Measurements from ENCODE around the gene GCGR.
"Not testable (repeated sequence)": the region's sequence is repeated elsewhere in the genome, so short reads cannot be mapped to it uniquely, and the experiment has no call there.

GCGR gene

DNA sequence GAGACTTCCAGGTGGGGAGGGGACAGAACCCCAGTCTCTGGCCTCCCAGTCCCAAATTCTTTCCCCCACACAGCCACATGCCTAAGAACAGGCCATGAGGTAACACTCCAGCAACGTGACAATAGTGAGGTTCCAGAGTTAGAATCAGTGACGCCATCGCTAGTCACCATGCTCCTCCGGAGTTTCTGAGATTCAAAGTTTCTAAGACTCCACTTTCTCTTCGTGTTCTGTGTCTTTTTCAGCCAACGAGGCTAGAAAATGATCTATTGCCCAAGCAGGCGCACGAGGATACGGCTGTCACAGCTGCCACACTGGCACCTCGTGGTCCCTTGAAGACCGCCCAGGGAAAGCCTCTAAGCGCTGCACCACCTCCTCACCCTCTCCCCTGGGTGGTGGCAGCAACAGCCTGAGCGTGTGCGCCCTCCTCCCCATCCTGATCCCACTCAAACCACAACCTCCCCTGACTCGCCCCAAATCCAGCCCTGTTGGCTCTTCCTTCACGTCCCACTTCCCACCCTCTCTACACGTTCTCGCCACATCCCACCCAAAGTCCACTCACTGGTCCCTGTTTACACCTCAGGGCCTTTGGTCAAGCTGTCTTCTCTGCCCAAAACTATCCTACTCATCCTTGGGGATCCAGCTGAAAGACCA, 28.1 kb downstream of the GCGR start:
- DNase-seq (ENCODE audit: low spot score): peak; percentile 57

DNA sequence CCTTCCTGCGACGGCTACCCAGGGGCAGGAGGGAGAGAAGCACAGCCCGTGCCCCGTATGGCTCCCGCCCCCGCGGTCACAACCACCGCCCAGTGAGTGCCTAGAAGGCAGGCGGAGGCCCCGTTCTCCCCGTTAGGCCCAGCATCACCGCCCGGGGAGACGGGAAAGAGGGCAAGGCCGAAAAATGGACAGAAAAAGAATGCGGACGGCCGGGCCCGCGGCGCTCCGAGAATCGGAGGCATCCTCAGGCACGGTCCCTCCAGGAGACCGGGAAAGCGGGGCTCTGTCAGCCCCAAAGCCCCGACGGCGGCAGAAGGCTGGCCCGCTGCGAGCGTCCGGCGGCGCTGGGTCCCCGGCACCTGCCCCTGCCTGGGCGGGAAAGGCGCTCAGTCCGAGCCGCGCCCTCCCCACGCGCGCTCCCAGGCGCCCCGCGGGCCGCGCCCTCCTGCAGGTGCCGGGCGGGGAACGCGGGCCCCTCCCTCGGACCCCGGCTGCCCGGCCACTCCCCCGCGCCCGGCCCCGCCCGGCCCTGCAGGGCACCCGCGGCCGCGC, 28.7 kb downstream of the GCGR start:
- DNase-seq (ENCODE audit: low spot score): peak; percentile 66

- peak; percentile 99 for DNase-seq (ENCODE audit: low spot score)
Observed at GRCh38 chr17:81833160-81833920, 29.4 kb downstream of the GCGR start, which contains the start of gene MCRIP1. TSS of gene MCRIP1 (minus strand) at chr17:81833291. CDS start at chr17:81824506, 8,785 bp downstream.

- DNase-seq (ENCODE audit: low spot score): no peak
Observed at GRCh38 chr17:81833921-81834830, 30.2 kb downstream of the GCGR start.

- DNase-seq (ENCODE audit: low spot score): no peak
Observed at GRCh38 chr17:81834831-81835267, 30.9 kb downstream of the GCGR start, which contains the start of gene PPP1R27. TSS of gene PPP1R27 (minus strand) at chr17:81835050. CDS start at chr17:81834953, 97 bp downstream.

GRCh38 chr17:81837641-81838040, 33.7 kb downstream of the GCGR start:
- no peak for DNase-seq (ENCODE audit: low spot score)

- no peak for DNase-seq (ENCODE audit: low spot score)
Observed at GRCh38 chr17:81838753-81839255, 34.9 kb downstream of the GCGR start.

GRCh38 chr17:81839301-81839700, 35.4 kb downstream of the GCGR start:
- no peak for DNase-seq (ENCODE audit: low spot score)

- DNase-seq (ENCODE audit: low spot score): not testable (repeated sequence)
Observed at GRCh38 chr17:81840059-81840458, 36.1 kb downstream of the GCGR start.

DNA sequence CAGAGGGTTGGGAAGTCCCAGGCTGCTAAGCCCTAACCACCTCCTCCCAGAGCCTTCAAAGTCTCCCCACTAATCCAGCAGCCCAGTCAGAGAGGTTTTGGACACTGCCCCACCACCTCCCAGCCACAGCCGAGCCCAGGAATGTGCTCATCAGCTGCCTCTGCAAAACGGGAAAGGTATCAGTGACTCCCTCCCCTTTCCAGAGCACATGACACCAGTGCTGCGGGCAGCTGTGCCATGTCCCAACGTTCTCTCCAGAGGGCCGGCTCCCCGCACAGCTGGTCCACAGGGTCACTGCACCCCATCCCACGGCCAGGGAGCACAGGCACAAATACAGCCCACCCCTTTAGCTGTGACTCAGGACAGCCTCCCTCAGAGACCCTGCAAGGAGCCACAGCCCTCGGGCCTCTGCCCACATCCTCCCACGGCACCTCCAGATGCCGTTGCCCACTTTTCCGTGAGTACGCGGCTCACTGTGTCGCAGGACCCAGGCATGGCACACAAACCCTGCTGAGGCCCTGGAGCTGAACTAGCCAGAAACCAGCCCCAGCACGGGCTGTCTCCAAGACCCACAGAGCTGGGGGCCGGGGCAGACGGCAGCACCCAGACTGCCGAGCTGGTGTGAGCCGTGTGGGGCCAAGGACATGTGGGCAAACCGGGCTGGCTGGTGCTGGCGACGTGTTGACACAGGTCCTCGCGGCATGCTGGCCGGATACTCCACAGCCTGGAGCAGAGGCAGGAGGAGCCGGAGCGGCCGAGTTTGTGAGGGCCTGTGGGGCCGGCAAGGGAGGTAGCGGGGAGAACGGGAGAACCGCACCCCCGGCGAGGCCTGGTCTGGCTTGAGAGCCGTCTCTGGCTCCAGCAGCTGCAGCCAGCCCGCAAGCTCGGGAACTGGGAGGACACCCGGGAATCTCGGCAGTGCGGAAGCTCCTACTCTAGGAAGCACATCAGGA, 37.2 kb downstream of the GCGR start:
- no peak for DNase-seq (ENCODE audit: low spot score)

DNA sequence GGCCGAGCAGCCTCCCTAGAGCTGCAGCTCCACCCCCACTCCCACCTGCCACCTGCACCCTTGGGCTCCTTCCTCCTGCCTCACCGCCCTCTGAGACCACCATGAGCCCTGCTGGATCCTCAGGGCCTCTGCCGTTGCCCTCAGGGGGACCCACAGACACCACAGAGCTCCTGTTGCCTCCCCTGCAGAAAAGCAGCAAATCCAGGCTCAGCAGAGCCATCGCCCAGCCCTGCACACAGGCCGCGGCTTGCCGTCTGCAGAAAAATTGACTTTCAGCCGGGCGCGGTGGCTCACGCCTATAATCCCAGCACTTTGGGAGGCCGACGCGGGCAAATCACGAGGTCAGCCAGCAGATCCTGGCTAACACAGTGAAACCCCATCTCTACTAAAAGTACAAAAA, 37.9 kb downstream of the GCGR start:
- DNase-seq (ENCODE audit: low spot score): no peak

- DNase-seq (ENCODE audit: low spot score): no peak
Observed at GRCh38 chr17:81842378-81842724, 38.4 kb downstream of the GCGR start.

- peak; percentile 31 for DNase-seq (ENCODE audit: low spot score)
Observed at GRCh38 chr17:81842725-81843504, 39.0 kb downstream of the GCGR start.

DNA sequence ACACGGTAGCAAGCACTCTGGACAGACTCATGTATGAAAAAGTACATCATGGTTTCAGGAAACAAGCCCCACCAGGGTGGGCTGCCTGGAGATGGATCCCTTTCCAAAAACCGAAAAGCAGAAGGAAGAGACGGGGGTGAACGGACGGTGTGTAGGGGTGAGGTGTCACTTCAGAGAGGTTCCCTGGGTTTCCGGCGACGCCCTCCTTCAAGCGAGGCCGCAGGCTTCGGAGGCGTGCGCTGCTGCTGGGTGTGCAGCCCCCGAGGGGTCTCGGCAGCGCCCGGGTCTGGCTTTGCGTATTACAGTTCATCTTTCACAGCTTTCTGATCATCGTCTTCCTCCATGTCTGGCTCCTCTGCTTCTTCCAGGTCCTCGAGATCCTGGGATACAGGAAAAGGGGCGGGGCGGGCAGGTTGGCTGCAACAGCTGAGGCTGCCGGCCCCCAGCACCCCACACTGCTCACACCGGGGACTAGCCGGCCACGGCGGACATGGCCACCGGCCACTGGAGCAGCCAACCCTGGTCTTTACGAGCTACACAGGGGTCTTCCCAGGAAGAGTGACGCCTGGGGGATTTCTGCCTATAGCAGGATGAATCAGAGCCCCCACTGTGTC, 39.9 kb downstream of the GCGR start:
- no peak for DNase-seq (ENCODE audit: low spot score)

DNA sequence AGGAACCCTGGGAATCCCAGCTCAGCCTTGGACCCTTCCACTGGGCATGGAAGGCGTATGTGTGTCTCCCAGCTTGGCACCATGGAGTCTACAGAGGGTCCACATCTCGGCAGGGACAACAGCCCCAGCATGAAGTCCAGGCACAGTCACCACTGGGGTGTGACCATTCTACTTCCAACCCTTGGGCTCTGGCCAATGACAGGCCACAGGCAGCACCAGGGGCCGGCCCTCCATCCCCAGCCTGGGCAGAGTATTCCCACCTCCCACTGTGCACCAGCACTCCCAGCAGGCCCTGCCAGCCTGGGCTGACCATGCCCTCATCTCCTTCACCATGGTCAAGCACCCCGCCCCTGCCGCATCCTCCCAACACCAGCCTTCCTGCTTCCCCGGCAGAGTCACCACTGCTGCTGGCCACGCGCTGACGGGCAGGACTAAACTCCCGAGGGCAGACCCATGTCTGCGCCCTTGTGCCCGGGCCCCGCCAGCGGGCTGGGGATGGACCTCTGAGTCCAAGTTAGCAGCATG, 40.4 kb downstream of the GCGR start:
- DNase-seq (ENCODE audit: low spot score): no peak

DNA sequence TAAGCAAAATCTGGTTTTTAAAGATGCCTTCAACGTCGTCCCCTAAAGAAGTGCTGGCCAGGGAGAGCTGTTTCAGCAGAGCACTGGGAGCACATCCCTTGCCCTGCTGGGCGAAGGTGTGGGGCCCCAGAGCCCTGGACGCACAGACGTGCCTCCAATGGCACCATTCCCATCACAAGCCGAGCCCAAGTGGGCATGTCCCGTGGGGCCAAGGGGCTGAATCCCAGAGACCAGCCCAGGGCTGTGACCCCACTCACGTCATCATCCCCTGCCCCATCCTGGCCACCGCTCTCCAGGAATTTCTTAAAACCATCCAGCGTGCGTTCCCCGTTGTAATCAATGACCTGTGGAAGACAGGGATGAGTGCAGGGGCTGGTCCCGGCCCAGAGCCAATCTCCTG, 40.9 kb downstream of the GCGR start:
- no peak for DNase-seq (ENCODE audit: low spot score)

GRCh38 chr17:81845361-81845760, 41.4 kb downstream of the GCGR start:
- no peak for DNase-seq (ENCODE audit: low spot score)

- DNase-seq (ENCODE audit: low spot score): no peak
Observed at GRCh38 chr17:81845881-81846742, 42.2 kb downstream of the GCGR start.

Data from GM03348 (cell line).